ENCODE measurements around the gene PPP1R2. TPM values are rescaled to one million over a fixed set of nuclear protein-coding genes. Genes with fewer than 3 reads are reported as not detected.

Gene PPP1R2
- total and polyA plus RNA-seq, 2 of the 13 experiments (the other 11 are each of a cell fraction or from before 2014, with no cell fraction given), result 36.5 to 86.5 TPM

- H3K9me3 ChIP-seq (ENCODE audit: low read length), result no peaks in the 10 kb centered on the region
- TF ChIP-seq ZNF296 (CRISPR knock-in tag; conservative IDR thresholded peaks at IDR 0.05), result no peak
- no peak for TF ChIP-seq ZBTB25 (CRISPR knock-in tag; IDR thresholded peaks at IDR 0.05)
- TF ChIP-seq TFDP2 (CRISPR knock-in tag; IDR thresholded peaks at IDR 0.05), result no peak
- TF ChIP-seq IRF2 (CRISPR knock-in tag; IDR thresholded peaks at IDR 0.05), result no peak
- TF ChIP-seq CTCF (CRISPR knock-in tag; IDR thresholded peaks at IDR 0.05), result peak; percentile 70
- no peak for TF ChIP-seq FOXP4 (CRISPR knock-in tag; IDR thresholded peaks at IDR 0.05)
- peak; percentile 68 for TF ChIP-seq STAG1 (CRISPR knock-in tag; IDR thresholded peaks at IDR 0.05)
- TF ChIP-seq ZNF282 (IDR thresholded peaks at IDR 0.05; ENCODE audit: partially characterized antibody), result no peak
- 0 out of 2 replicates have a peak, but pooled peaks have one; percentile 49 for TF ChIP-seq ELF3 (CRISPR knock-in tag; IDR thresholded peaks at IDR 0.05)
- no peak for TF ChIP-seq MTF1 (CRISPR knock-in tag; IDR thresholded peaks at IDR 0.05)
- TF ChIP-seq SMC3 (IDR thresholded peaks at IDR 0.05; ENCODE audit: low read length), result peak; percentile 44; the same call in 1 of the 2 replicates
- H3K4me3 ChIP-seq (replicated peaks in 1 of 3; ENCODE audit: insufficient read depth in 1 of 3, low read depth in 2 of 3, low read length in 3 of 3), result no peak overlapping the region
- no peak overlapping the region for H3K9ac ChIP-seq (ENCODE audit: insufficient read depth, low read depth, low read length)
- ChIA-PET POLR2A (no interaction called here), CTCF (ENCODE audit: low intra/inter-chr PET ratio, low total read pairs) (interaction anchor here (1.3 kb wide), 1 partner anchor 292 kb away, joined by 5 read pairs; no protein-coding TSS in a partner anchor)
- ATAC-seq, result peak; percentile 64
- BruUV-seq (replicated peaks), result no TSS peak
- no peak overlapping the region for H2AFZ ChIP-seq (ENCODE audit: low read length)
- intact Hi-C loops (cut with micrococcal nuclease; ENCODE audit: unreplicated experiment), result no loop called here
- FAIRE-seq, result peak; percentile 63
- H3K4me2 ChIP-seq (ENCODE audit: low read depth, low read length), result no peak overlapping the region
- no peaks in the 10 kb centered on the region for H3K79me2 ChIP-seq (ENCODE audit: insufficient read depth, low read length)
- in situ Hi-C loops (cut with HindIII; ENCODE audit: extremely low pct_ligation_motif_present, low pct_unique_long_range_greater_than_20kb), result no loop called here
- 0 out of 5 replicates have a peak, but pooled peaks cover 0 to 2% of the 10 kb centered on the region in 2 experiments for H3K27me3 ChIP-seq (ENCODE audit: control insufficient read depth in 1 of 2, insufficient read depth in 2 of 2, low read length in 2 of 2)
- 25% methylated on average over 3 of the region's 3 CpGs for WGBS (ENCODE audit: low lambda C conversion rate)
- H3K27ac ChIP-seq (ENCODE audit: extremely low read length, insufficient read depth, low read length), result no peak overlapping the region
- H4K20me1 ChIP-seq (ENCODE audit: insufficient read depth, low read length), result no peaks in the 10 kb centered on the region
- H3K4me1 ChIP-seq (ENCODE audit: insufficient read depth, low read length), result peaks cover 37% of the 10 kb centered on the region
- no peaks in the 10 kb centered on the region for H3K36me3 ChIP-seq (replicated peaks in 1 of 2; ENCODE audit: control insufficient read depth in 1 of 2, insufficient read depth in 2 of 2, low read length in 2 of 2)
- peak; percentile 49 for DNase-seq (ENCODE audit: low spot score)
Measured at GRCh38 chr3:195558602-195559001, 15.5 kb upstream of the PPP1R2 start.
